Esophagus squamous epithelium (tissue), 5 donors: ENCODE results near the gene ZNF862. TPM values are rescaled to one million over a fixed set of nuclear protein-coding genes. Genes with fewer than 3 reads are reported as not detected.
"Not testable (repeated sequence)": the region's sequence is repeated elsewhere in the genome, so short reads cannot be mapped to it uniquely, and the experiment has no call there.

Experiments
- DNase-seq: peaks from one replicate; lab custom pipeline; 2025; lab: John Stamatoyannopoulos, UW
- H3K27ac ChIP-seq, 4 donors: fragments of 200-600 bp; sonication (generic); one replicate each; pipeline ENCODE4 v1.5.1; 2016 to 2019; ENCODE audit warnings: mild to moderate bottlenecking in 1 of 4
- H3K27me3 ChIP-seq, 4 donors: fragments of 200-600 bp; sonication (generic); 1 replicate in 3 of 4; 2 replicates in 1 of 4; pipeline versions ENCODE4 v1.5.1 to v1.6.0; 2017 to 2021; ENCODE audit warnings: antibody characterized with exemption in 1 of 4
- H3K36me3 ChIP-seq, 3 donors: fragments of 200-600 bp; sonication (generic); one replicate each; pipeline ENCODE4 v1.5.1; 2016 to 2019
- H3K4me1 ChIP-seq, 3 donors: fragments of 200-600 bp; sonication (generic); one replicate each; pipeline ENCODE4 v1.5.1; 2017 to 2019
- H3K4me3 ChIP-seq, 4 donors: fragments of 200-600 bp; sonication (generic); 1 replicate in 3 of 4; 2 replicates in 1 of 4; pipeline ENCODE4 v1.5.1; 2016 to 2019; ENCODE audit warnings: mild to moderate bottlenecking in 2 of 4, moderate library complexity in 1 of 4
- H3K9me3 ChIP-seq, 3 donors: fragments of 200-600 bp; sonication (generic); one replicate each; pipeline ENCODE4 v1.5.1; 2016 to 2019
- POLR2A ChIP-seq, 4 donors: fragments of 450-650 bp; IDR thresholded peaks; one replicate each; pipeline ENCODE4 v1.6.1; 2017; ENCODE audit warnings: antibody characterized with exemption in 4 of 4, mild to moderate bottlenecking in 4 of 4, moderate library complexity in 3 of 4
- WGBS, 2 donors: methylation state at CpG; one replicate each; pipeline ENCODE4 v1.1.5; 2018; 5-methylcytosine and 5-hydroxymethylcytosine counted together
- intact Hi-C: fragments of 100-400 bp; cut with DNase I; formaldehyde crosslinking; loops from one replicate; pipeline ENCODE4 v1.15.0; 2022
- total RNA-seq, 4 donors: library from RNA; depleted of rRNA; stranded (reverse); fragments of >200 nt; gene quantifications; one replicate each; pipeline ENCODE4 v1.1.0, GENCODE V29; 2016
- TF ChIP-seq, protein P1 (sequence below), 6 experiments: fragments of 450-650 bp in 4 of 6; fragments of 200-600 bp in 2 of 6; sonication (generic) in 2 of 6; IDR thresholded peaks; one replicate each; pipeline ENCODE4 v1.5.1; 2016 to 2019; ENCODE audit warnings: antibody characterized with exemption in 6 of 6, mild to moderate bottlenecking in 4 of 6, moderate library complexity in 4 of 6
- donor health status: DM: yes; HTN: yes; CAD: no.

ZNF862 gene
- total RNA-seq, 4 donors from 2014 or later, result 7.1 to 13.2 (median 9.9) TPM

DNA sequence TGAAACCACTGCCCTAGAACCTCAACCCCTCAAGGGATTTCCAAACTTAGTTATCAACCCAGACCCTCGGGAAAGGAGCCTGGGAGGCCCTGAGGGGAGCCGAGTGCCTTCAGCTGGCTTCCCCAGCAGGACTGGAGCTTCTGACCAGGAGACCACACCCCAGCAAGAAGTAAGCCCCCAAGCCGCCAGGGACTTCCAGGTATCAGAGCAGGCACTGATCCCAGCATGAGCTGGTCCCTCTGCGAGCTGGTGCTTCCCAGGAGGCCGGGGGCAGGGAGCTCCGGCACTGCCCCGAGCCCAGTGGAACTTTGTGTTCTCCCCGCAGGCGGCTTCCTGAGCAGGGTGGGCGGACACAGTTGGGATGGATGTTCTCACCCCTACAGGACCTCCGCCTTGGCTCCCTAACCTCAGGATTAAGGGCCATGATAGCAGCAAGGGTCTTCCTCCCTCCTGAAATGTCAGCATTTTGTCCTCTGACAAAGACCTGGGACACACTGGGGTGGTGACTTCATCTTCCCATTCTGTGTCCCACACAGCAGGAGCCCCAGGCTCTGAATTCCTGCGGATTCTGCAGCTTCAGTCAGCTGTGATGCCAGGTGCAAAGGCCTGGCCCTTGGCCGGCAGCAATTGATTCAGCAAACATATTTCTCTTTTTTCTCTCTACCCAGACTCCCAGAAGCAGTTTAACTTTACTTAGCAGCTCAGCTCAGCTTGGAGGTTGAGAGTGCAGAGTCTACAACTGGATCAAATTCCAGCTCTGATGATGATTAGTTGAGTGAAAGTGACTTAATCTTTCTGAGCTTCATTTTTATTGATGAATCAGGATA is 47.2 kb downstream of the ZNF862 start:
- Histone ChIP-seq H3K4me1 (peaks cover 0 to 38% (median 7%) of the 10 kb centered on the region in 3 donors), H3K36me3 (no peaks in the 10 kb centered on the region)

DNA sequence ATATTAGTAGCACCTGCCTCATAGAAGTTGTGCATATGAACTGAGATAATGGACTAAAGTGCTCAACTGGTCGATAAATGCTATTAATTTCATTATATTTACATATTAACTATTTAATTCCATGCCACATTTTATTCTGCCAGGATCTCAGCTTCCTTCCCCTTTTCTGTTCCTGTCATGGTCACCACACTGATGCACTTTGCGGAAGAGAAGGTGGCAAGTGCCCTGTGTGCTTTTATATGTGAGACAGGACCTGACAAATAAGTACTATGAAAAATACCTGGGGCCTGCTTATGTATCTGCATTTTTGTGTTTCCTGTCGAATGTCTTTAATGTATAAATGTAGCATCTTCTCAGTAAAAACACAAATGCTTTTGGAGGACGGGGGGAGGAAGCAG is 47.8 kb downstream of the ZNF862 start:
- no peaks in the 10 kb centered on the region for H3K36me3 ChIP-seq
- 70 to 75% methylated on average over 4 of the region's 4 CpGs for WGBS, 2 donors
- peaks cover 0 to 32% (median 4%) of the 10 kb centered on the region in 3 donors for H3K4me1 ChIP-seq
- H3K27me3 ChIP-seq, result no peaks in the 10 kb centered on the region
- DNase-seq, result no peak
- no peaks in the 10 kb centered on the region for H3K9me3 ChIP-seq
- TF ChIP-seq, protein P1, sequence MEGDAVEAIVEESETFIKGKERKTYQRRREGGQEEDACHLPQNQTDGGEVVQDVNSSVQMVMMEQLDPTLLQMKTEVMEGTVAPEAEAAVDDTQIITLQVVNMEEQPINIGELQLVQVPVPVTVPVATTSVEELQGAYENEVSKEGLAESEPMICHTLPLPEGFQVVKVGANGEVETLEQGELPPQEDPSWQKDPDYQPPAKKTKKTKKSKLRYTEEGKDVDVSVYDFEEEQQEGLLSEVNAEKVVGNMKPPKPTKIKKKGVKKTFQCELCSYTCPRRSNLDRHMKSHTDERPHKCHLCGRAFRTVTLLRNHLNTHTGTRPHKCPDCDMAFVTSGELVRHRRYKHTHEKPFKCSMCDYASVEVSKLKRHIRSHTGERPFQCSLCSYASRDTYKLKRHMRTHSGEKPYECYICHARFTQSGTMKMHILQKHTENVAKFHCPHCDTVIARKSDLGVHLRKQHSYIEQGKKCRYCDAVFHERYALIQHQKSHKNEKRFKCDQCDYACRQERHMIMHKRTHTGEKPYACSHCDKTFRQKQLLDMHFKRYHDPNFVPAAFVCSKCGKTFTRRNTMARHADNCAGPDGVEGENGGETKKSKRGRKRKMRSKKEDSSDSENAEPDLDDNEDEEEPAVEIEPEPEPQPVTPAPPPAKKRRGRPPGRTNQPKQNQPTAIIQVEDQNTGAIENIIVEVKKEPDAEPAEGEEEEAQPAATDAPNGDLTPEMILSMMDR (IDR thresholded peaks at IDR 0.05), result no peak
- no peak for TF ChIP-seq POLR2A (IDR thresholded peaks at IDR 0.05)
- H3K27ac ChIP-seq, result no peak overlapping the region
- no peak overlapping the region for H3K4me3 ChIP-seq
- intact Hi-C loops, result no loop called here

More for the DNA sequence above, 47.2 kb downstream of the ZNF862 start:
- Histone ChIP-seq H3K4me3 (no peak overlapping the region), H3K9me3 (no peaks in the 10 kb centered on the region), H3K27ac (no peak overlapping the region), H3K27me3 (no peaks in the 10 kb centered on the region)
- intact Hi-C loops, result no loop called here
- no peak for DNase-seq
- 54 to 75% methylated on average over 2 to 7 of the region's 13 CpGs for WGBS, 2 donors
- TF ChIP-seq POLR2A (IDR thresholded peaks at IDR 0.05), result no peak
- TF ChIP-seq, protein P1 (IDR thresholded peaks at IDR 0.05), result no peak

DNA sequence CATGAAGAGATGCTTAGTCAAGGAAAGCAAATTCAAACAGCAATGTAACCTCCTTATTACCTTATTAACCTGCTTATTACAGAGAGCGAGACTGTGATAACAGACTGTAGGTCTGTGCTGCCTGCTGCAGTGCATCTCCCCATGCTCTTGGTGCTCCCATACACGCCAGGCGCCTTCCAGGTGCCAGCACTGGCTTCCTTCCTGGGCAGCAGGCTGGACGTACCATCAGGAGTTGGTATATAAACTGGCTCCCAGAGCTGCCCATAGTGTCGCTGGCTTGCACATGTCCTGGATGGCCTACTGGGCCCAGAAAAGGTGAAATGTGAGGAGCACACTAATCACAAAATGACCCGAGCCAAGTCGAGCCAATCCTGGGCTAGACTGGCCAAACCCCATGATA is 49.1 kb downstream of the ZNF862 start:
- H3K4me3 ChIP-seq, result no peak overlapping the region
- H3K4me1 ChIP-seq, result peaks cover 0 to 20% (median 0%) of the 10 kb centered on the region in 3 donors
- intact Hi-C loops, result no loop called here
- H3K36me3 ChIP-seq, result no peaks in the 10 kb centered on the region
- 94 to 96% methylated on average over 3 to 7 of the region's 7 CpGs for WGBS, 2 donors
- no peaks in the 10 kb centered on the region for H3K9me3 ChIP-seq
- H3K27me3 ChIP-seq, result no peaks in the 10 kb centered on the region
- H3K27ac ChIP-seq, result no peak overlapping the region
- TF ChIP-seq, protein P1 (IDR thresholded peaks at IDR 0.05), result no peak
- no peak for TF ChIP-seq POLR2A (IDR thresholded peaks at IDR 0.05)
- DNase-seq, result no peak

DNA sequence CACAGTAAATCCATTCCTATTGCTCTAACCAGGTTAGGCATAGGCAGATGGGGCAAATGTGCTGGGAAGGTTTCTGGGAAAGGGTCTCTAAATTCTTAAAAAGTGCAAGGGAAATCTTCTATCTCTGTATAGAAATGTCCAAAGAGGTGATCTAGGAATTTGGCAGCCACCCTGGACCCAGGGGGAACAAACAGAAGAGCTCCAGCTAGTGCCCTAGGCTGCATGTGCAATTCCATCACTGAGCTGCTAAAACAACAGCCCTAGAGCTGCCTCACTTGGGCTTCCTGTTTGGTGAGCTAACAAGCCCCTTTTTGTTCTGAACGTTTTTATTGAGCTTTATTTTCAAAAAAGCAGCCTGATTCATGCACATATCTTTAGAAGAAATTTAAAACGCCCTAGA is 52.5 kb downstream of the ZNF862 start:
- H3K4me3 ChIP-seq, H3K36me3 ChIP-seq, H3K9me3 ChIP-seq, H3K4me1 ChIP-seq, intact Hi-C loops, H3K27me3 ChIP-seq, H3K27ac ChIP-seq, DNase-seq: not testable (repeated sequence)
- WGBS, 2 donors, result no CpG with 5 or more reads among the region's 2 CpGs

- H3K4me3 ChIP-seq, H3K4me1 ChIP-seq, H3K27ac ChIP-seq, H3K27me3 ChIP-seq, intact Hi-C loops, H3K9me3 ChIP-seq, DNase-seq, H3K36me3 ChIP-seq: not testable (repeated sequence)
- WGBS, 2 donors, result 74 to 76% methylated on average over 6 to 8 of the region's 8 CpGs
These were observed 56.8 kb downstream of the ZNF862 start for GRCh38 chr7:149894957-149895356.

- intact Hi-C loops, H3K4me1 ChIP-seq, H3K9me3 ChIP-seq, H3K27ac ChIP-seq, H3K36me3 ChIP-seq, DNase-seq, H3K4me3 ChIP-seq, H3K27me3 ChIP-seq: not testable (repeated sequence)
- WGBS, 2 donors, result 40 to 70% methylated on average over 2 to 4 of the region's 6 CpGs
These were observed 69.7 kb downstream of the ZNF862 start for GRCh38 chr7:149907776-149908376.

GRCh38 chr7:149910219-149910618 is 72.0 kb downstream of the ZNF862 start:
- 74 to 84% methylated on average over 5 to 6 of the region's 9 CpGs for WGBS, 2 donors

GRCh38 chr7:149912126-149912525 is 74.0 kb downstream of the ZNF862 start:
- intact Hi-C loops, DNase-seq, H3K36me3 ChIP-seq, H3K4me1 ChIP-seq, H3K9me3 ChIP-seq, H3K4me3 ChIP-seq, H3K27me3 ChIP-seq, H3K27ac ChIP-seq: not testable (repeated sequence)
- 100% methylated on average over 1 of the region's 4 CpGs; no CpG with 5 or more reads in 1 of the 2 donors for WGBS, 2 donors

More at GRCh38 chr7:149910219-149910618, 72.0 kb downstream of the ZNF862 start:
- H3K27ac ChIP-seq, H3K4me1 ChIP-seq, H3K9me3 ChIP-seq, H3K36me3 ChIP-seq, DNase-seq, intact Hi-C loops, H3K4me3 ChIP-seq, H3K27me3 ChIP-seq: not testable (repeated sequence)
